H1 (cell line): ENCODE measurements around the gene DUOXA2. TPM values are rescaled to one million over a fixed set of nuclear protein-coding genes. Genes with fewer than 3 reads are reported as not detected.

Experiments
- CHD7 ChIP-seq: fragments of 300-600 bp; sonication (generic); IDR thresholded peaks from 2 replicates; pipeline ENCODE4 v1.7.1; 2012; ENCODE audit warnings: low read length, moderate library complexity, mild to moderate bottlenecking, inconsistent platforms; ENCODE audit not compliant: insufficient replicate concordance
- CREB1 ChIP-seq: IDR thresholded peaks from 2 replicates; pipeline ENCODE4 v1.6.1; 2012; ENCODE audit warnings: inconsistent platforms
- E2F6 ChIP-seq: IDR thresholded peaks from 2 replicates; pipeline ENCODE4 v1.6.1; 2012; ENCODE audit warnings: inconsistent platforms
- EZH2 ChIP-seq: fragments of 200-600 bp; sonication (generic); IDR thresholded peaks from 2 replicates; pipeline ENCODE4 v1.7.1; 2012; ENCODE audit warnings: low read depth, mild to moderate bottlenecking, moderate library complexity, low read length, inconsistent platforms; ENCODE audit not compliant: severe bottlenecking
- FOSL1 ChIP-seq: IDR thresholded peaks from 2 replicates; pipeline ENCODE4 v1.6.1; 2011; ENCODE audit warnings: mild to moderate bottlenecking, low read depth, low read length, moderate library complexity; ENCODE audit not compliant: insufficient read depth
- MAX ChIP-seq: IDR thresholded peaks from 2 replicates; pipeline ENCODE4 v1.6.1; 2012; ENCODE audit warnings: inconsistent platforms
- SIN3A ChIP-seq, 2 experiments: IDR thresholded peaks in 1 of 2; conservative IDR thresholded peaks in 1 of 2; 2 replicates each; pipeline ENCODE4 v1.6.1; 2011 to 2012; ENCODE audit warnings: low read length in 2 of 2, improper control_type of control experiment in 1 of 2, low read depth in 1 of 2, mild to moderate bottlenecking in 1 of 2
- TCF12 ChIP-seq: IDR thresholded peaks from 2 replicates; pipeline ENCODE4 v1.6.1; 2011; ENCODE audit warnings: low read depth, mild to moderate bottlenecking, low read length
- polyA plus RNA-seq, 7 experiments: library from polyadenylated mRNA; depleted of rRNA in 3 of 7; stranded (reverse) in 5 of 7; unstranded in 2 of 7; fragments of >200 nt in 5 of 7; fragments of 200-250 nt in 2 of 7; gene quantifications; 1 replicate in 5 of 7; 2 replicates in 1 of 7; 4 replicates in 1 of 7; pipeline versions ENCODE4 v1.2.1 to v1.2.3, GENCODE V29; 2011 to 2013; ENCODE audit warnings: missing spikeins in 2 of 7, mixed read lengths in 2 of 7
- total RNA-seq: library from RNA; stranded (reverse); fragmentation: NEBNext Ultra II Directional; extraction: Animal tissue kit (Norgen Biotek cat#: 25700); gene quantifications from 2 replicates; pipeline ENCODE4 v1.2.1, GENCODE V29; 2021

The DUOXA2 gene
- total and polyA plus RNA-seq, 2 of the 8 experiments (the other 6 are each of a cell fraction or from before 2014, with no cell fraction given) = 0.05 TPM; not detected in 1

- no peak for TF ChIP-seq EZH2
- no peak for TF ChIP-seq CHD7
- no peak for TF ChIP-seq TCF12
- no peak for TF ChIP-seq FOSL1
- TF ChIP-seq SIN3A (conservative IDR thresholded peaks at IDR 0.05 in 1 of 2, IDR thresholded peaks at IDR 0.05 in 1 of 2; ENCODE audit: low read depth in 1 of 2, low read length in 2 of 2) = no peak
- no peak for TF ChIP-seq CREB1
- TF ChIP-seq E2F6 = no peak
- no peak for TF ChIP-seq MAX
- TF ChIP-seq, all 59 proteins: peak for 0
Observed at GRCh38 chr15:45165536-45165935, 51.4 kb downstream of the DUOXA2 start (continued).
